Stomach (tissue), 4 donors: ENCODE results near the gene PLXDC1.

Experiments
- EP300 ChIP-seq: sonication (generic); formaldehyde crosslinking; IDR thresholded peaks from one replicate; pipeline ENCODE4 v1.6.1; 2017; ENCODE audit warnings: antibody characterized with exemption
- POLR2A ChIP-seq, 4 donors: fragments of 450-650 bp; IDR thresholded peaks; one replicate each; pipeline ENCODE4 v1.6.1; 2016; ENCODE audit warnings: antibody characterized with exemption in 4 of 4, control low read depth in 2 of 4, mild to moderate bottlenecking in 1 of 4, moderate library complexity in 1 of 4
- POLR2AphosphoS5 ChIP-seq, 3 donors: sonication (generic); formaldehyde crosslinking; IDR thresholded peaks; one replicate each; pipeline ENCODE4 v1.6.1; 2016; ENCODE audit warnings: antibody characterized with exemption in 3 of 3
- TF ChIP-seq, protein P1 (sequence below), 7 experiments: fragments of 450-650 bp in 4 of 7; fragments of 200-600 bp in 3 of 7; sonication (generic) in 3 of 7; IDR thresholded peaks; one replicate each; pipeline ENCODE4 v1.5.1; 2016 to 2019; ENCODE audit warnings: antibody characterized with exemption in 7 of 7, control low read depth in 2 of 7, mild to moderate bottlenecking in 1 of 7

DNA sequence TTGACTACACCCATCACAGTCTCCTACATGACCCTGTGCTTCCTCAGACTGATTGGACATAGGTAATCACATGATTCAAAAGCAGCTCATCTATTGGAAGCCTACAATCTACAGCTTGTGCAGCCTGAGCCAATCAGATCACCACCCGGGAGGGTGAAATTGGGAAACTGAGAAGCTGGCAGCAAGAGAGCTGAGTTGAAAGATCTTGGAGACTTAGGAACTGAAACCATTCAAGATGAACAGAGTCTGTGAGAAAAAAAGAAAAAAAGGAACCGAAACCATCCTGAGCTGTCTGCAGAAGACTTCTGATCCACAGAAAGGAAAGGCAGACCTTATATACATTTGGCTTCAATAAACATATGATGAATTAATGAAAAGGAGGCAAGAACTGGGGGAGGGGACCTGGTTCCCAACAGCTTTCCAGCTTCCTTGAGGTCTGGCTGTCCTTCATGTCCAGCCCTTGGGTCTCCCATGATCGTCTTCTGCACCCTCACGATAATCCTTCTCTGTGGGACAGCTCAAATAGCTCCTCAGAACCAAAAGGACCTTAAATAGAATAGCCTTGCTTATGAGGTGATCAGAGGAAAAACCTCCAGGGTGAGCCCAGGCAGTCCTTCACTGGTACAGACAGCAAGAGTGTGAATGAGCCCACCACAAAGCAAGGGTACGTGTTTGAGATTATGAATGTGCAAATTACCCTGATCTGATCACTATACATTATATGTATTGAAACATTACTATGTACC, 32.6 kb downstream of the PLXDC1 start:
- TF ChIP-seq EP300 (no peak), POLR2A (IDR thresholded peaks at IDR 0.05) (no peak), POLR2AphosphoS5 (IDR thresholded peaks at IDR 0.05) (no peak)
- TF ChIP-seq, protein P1, sequence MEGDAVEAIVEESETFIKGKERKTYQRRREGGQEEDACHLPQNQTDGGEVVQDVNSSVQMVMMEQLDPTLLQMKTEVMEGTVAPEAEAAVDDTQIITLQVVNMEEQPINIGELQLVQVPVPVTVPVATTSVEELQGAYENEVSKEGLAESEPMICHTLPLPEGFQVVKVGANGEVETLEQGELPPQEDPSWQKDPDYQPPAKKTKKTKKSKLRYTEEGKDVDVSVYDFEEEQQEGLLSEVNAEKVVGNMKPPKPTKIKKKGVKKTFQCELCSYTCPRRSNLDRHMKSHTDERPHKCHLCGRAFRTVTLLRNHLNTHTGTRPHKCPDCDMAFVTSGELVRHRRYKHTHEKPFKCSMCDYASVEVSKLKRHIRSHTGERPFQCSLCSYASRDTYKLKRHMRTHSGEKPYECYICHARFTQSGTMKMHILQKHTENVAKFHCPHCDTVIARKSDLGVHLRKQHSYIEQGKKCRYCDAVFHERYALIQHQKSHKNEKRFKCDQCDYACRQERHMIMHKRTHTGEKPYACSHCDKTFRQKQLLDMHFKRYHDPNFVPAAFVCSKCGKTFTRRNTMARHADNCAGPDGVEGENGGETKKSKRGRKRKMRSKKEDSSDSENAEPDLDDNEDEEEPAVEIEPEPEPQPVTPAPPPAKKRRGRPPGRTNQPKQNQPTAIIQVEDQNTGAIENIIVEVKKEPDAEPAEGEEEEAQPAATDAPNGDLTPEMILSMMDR (IDR thresholded peaks at IDR 0.05): no peak
